ENCODE results near the gene RABGAP1L.

DNA sequence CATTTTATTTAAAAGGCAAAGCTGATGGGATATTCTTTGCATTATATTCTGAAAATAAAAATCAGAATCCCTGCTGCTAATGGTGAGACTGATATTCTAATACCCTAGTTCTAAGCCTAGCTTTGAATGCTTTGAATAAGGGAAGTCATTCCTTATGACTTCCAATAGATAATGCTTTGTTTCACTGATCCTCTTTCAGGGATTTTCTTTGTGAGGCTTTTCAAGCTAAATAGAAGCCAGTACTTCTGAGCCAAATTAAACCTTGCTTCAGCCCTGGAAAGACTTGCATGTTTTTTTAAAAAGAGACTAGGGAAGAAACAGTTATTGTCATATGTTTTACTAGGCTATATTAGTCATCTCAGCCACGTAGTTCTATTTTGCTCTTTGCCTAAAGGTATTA is 771.9 kb downstream of the RABGAP1L start:
- TF ChIP-seq, protein P1, sequence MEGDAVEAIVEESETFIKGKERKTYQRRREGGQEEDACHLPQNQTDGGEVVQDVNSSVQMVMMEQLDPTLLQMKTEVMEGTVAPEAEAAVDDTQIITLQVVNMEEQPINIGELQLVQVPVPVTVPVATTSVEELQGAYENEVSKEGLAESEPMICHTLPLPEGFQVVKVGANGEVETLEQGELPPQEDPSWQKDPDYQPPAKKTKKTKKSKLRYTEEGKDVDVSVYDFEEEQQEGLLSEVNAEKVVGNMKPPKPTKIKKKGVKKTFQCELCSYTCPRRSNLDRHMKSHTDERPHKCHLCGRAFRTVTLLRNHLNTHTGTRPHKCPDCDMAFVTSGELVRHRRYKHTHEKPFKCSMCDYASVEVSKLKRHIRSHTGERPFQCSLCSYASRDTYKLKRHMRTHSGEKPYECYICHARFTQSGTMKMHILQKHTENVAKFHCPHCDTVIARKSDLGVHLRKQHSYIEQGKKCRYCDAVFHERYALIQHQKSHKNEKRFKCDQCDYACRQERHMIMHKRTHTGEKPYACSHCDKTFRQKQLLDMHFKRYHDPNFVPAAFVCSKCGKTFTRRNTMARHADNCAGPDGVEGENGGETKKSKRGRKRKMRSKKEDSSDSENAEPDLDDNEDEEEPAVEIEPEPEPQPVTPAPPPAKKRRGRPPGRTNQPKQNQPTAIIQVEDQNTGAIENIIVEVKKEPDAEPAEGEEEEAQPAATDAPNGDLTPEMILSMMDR (conservative IDR thresholded peaks at IDR 0.05; ENCODE audit: low read length), result no peak
- no peak for TF ChIP-seq EZH2phosphoT487 (IDR thresholded peaks at IDR 0.05; ENCODE audit: borderline replicate concordance, low read depth, low read length)

All from OCI-LY7 (cell line).